K562 (cell line): ENCODE results near the gene NR2F1. TPM values are rescaled to one million over a fixed set of nuclear protein-coding genes. Genes with fewer than 3 reads are reported as not detected.

Experiments
- ATAC-seq: fragments of 200-7000 bp; cut with Tn5 transposase; 3 replicates; pipeline ENCODE4 v1.9.1; 2020; ENCODE audit warnings: moderate library complexity
- BruUV-seq: library from RNA; stranded (reverse); fragments of 400-500 nt; replicated peaks from 2 replicates; lab custom pipeline; 2021; lab: Mats Ljungman, UMichigan
- CTCF ChIA-PET: fragments of 300-600 bp; formaldehyde crosslinking; extraction: SDS; loops from one replicate; lab custom pipeline; 2021; ENCODE audit warnings: low intra/inter-chr PET ratio; lab: Yijun Ruan, JAX
- POLR2A ChIA-PET: fragments of 300-600, 350-650 bp; sonication (Branson Sonifier 250); formaldehyde crosslinking; extraction: SDS; loops from one replicate; lab custom pipeline; 2021; ENCODE audit warnings: antibody characterized with exemption, inconsistent platforms; lab: Yijun Ruan, JAX
- DNase-seq, 4 experiments: peaks; one replicate each; pipeline versions ENCODE4 v3.0.0 to v3.0.0-alpha.2; 2011 to 2018; ENCODE audit warnings: low spot score in 3 of 4, mixed read lengths in 3 of 4; ENCODE audit errors: extremely low read depth in 1 of 4
- FAIRE-seq: peaks from 2 replicates; lab custom pipeline; 2011; peaks lifted over from hg19 to GRCh38; lab: Jason Lieb, UNC
- H2AFZ ChIP-seq: 2 replicates; pipeline ENCODE4 v1.6.0; 2011; ENCODE audit warnings: low read depth, low read length, control low read depth, inconsistent platforms
- H3K27ac ChIP-seq: fragments of 200-600 bp; 3 replicates; pipeline ENCODE4 v1.8.0; 2011; ENCODE audit warnings: low read depth, mild to moderate bottlenecking, control low read depth, inconsistent platforms, low read length, moderate library complexity, mixed read lengths; ENCODE audit errors: extremely low read depth
- H3K27me3 ChIP-seq, 2 experiments: fragments of 300-600 bp in 1 of 2; 2 replicates in 1 of 2; 3 replicates in 1 of 2; pipeline versions ENCODE4 v1.6.0 to v1.8.0; 2011; ENCODE audit warnings: inconsistent platforms in 2 of 2, low read length in 2 of 2, mild to moderate bottlenecking in 1 of 2, mixed read lengths in 1 of 2, moderate library complexity in 1 of 2; ENCODE audit not compliant: control insufficient read depth in 2 of 2, insufficient read depth in 2 of 2
- H3K36me3 ChIP-seq: fragments of 300-600 bp; 3 replicates; pipeline ENCODE4 v1.8.0; 2011; ENCODE audit warnings: mild to moderate bottlenecking, low read length, inconsistent platforms; ENCODE audit not compliant: control insufficient read depth, insufficient read depth
- H3K4me1 ChIP-seq, 2 experiments: fragments of 200-600 bp in 1 of 2; replicated peaks in 1 of 2; 2 replicates in 1 of 2; 3 replicates in 1 of 2; pipeline versions ENCODE4 v1.5.1 to v1.8.0; 2011; ENCODE audit warnings: inconsistent platforms in 2 of 2, low read length in 2 of 2, mild to moderate bottlenecking in 1 of 2, mixed read lengths in 1 of 2, moderate library complexity in 1 of 2; ENCODE audit not compliant: control insufficient read depth in 2 of 2, insufficient read depth in 2 of 2
- H3K4me2 ChIP-seq: 2 replicates; pipeline ENCODE4 v1.6.1; 2011; ENCODE audit warnings: low read length, control low read depth, inconsistent platforms, mixed read lengths; ENCODE audit not compliant: insufficient read depth
- H3K4me3 ChIP-seq: fragments of 200-600 bp; sonication (generic), shearing (Covaris generic); 2 replicates; pipeline ENCODE4 v1.5.1; 2016; ENCODE audit warnings: control low read depth, inconsistent platforms
- H3K79me2 ChIP-seq: fragments of 200-600 bp; 3 replicates; pipeline ENCODE4 v1.8.0; 2011; ENCODE audit warnings: low read length, inconsistent platforms; ENCODE audit not compliant: control insufficient read depth, insufficient read depth
- H3K9ac ChIP-seq, 2 experiments: 2 replicates each; pipeline versions ENCODE4 v1.6.0 to v1.6.1; 2011; ENCODE audit warnings: low read depth in 2 of 2, low read length in 2 of 2, control low read depth in 1 of 2, inconsistent platforms in 1 of 2, mild to moderate bottlenecking in 1 of 2, mixed read lengths in 1 of 2; ENCODE audit not compliant: insufficient read depth in 1 of 2
- H3K9me1 ChIP-seq: one replicate; pipeline ENCODE4 v1.6.0; 2011; ENCODE audit warnings: inconsistent platforms, mild to moderate bottlenecking, low read length, moderate library complexity; ENCODE audit not compliant: control insufficient read depth, insufficient read depth
- H3K9me3 ChIP-seq: replicated peaks from 2 replicates; pipeline ENCODE4 v1.5.1; 2011; ENCODE audit warnings: low read depth, low read length, inconsistent platforms; ENCODE audit not compliant: control insufficient read depth, insufficient read depth
- H4K20me1 ChIP-seq: replicated peaks from 2 replicates; pipeline ENCODE4 v1.6.1; 2011; ENCODE audit warnings: low read length, inconsistent platforms, mixed read lengths; ENCODE audit not compliant: control insufficient read depth, insufficient read depth
- BCOR ChIP-seq: fragments of 450-650 bp; IDR thresholded peaks from 2 replicates; pipeline ENCODE4 v1.6.1; 2016
- CCNT2 ChIP-seq: IDR thresholded peaks from 2 replicates; pipeline ENCODE4 v1.6.1; 2011; ENCODE audit warnings: borderline replicate concordance, low read depth, mild to moderate bottlenecking, moderate library complexity, mixed read lengths, low read length; ENCODE audit not compliant: insufficient read length; ENCODE audit errors: extremely low read depth
- DDX20 ChIP-seq: fragments of 450-650 bp; IDR thresholded peaks from 2 replicates; pipeline ENCODE4 v1.6.1; 2016; ENCODE audit warnings: missing genetic modification characterization, low read depth, mild to moderate bottlenecking, missing compliant biosample characterization, moderate library complexity
- E2F3 ChIP-seq: fragments of 250-450 bp; sonication (Bioruptor Pico); IDR thresholded peaks from 2 replicates; pipeline ENCODE4 v1.4.0; 2020; ENCODE audit warnings: mild to moderate bottlenecking
- FUS ChIP-seq: fragments of 200-400 bp; formaldehyde crosslinking; optimal IDR thresholded peaks from 2 replicates; pipeline ENCODE3; 2017; ENCODE audit warnings: low read depth, low read length
- RBM14 ChIP-seq: fragments of 200-400 bp; formaldehyde crosslinking; IDR thresholded peaks from 2 replicates; pipeline ENCODE4 v1.6.1; 2018; ENCODE audit warnings: low read depth, mild to moderate bottlenecking, low read length, moderate library complexity, borderline replicate concordance; ENCODE audit not compliant: insufficient read depth
- TBL1XR1 ChIP-seq, 2 experiments: IDR thresholded peaks; 2 replicates each; pipeline ENCODE4 v1.6.1; 2012; ENCODE audit warnings: improper control_type of control experiment in 2 of 2, low read length in 2 of 2, mild to moderate bottlenecking in 1 of 2
- ZFP36 ChIP-seq: fragments of 150-350 bp; IDR thresholded peaks from 2 replicates; pipeline ENCODE4 v1.6.1; 2018; ENCODE audit warnings: low read length, low read depth; ENCODE audit not compliant: partially characterized antibody
- ZNF124 ChIP-seq: sonication (generic); formaldehyde crosslinking; IDR thresholded peaks from 2 replicates; pipeline ENCODE4 v1.8.1; 2022; ENCODE audit warnings: missing genetic modification reagents
- WGBS: fragments of 100-300 bp; shearing (Covaris generic); methylation state at CpG from one replicate; pipeline ENCODE4 v1.1.6; 2016; ENCODE audit warnings: low coverage, mixed read lengths; ENCODE audit not compliant: insufficient coverage; ENCODE audit errors: missing lambda C conversion rate; 5-methylcytosine and 5-hydroxymethylcytosine counted together
- in situ Hi-C: fragments of 300-500 bp; cut with MboI; formaldehyde crosslinking; loops from 4 replicates; pipeline ENCODE4 v1.15.0; 2018; ENCODE audit warnings: inconsistent platforms, mixed read lengths
- intact Hi-C: fragments of 100-400 bp; cut with micrococcal nuclease; formaldehyde crosslinking; loops from 2 replicates; pipeline ENCODE4 v1.14.2; 2022
- polyA plus RNA-seq, 8 experiments: library from polyadenylated mRNA; depleted of rRNA in 4 of 8; stranded (reverse) in 5 of 8; unstranded in 3 of 8; fragments of >200 nt; fragmentation: Nextera tagmentation in 2 of 8; fragmentation: Illumina TruSeq in 1 of 8; extraction: Ambion mirVana in 2 of 8; extraction: Trizol in 1 of 8; gene quantifications; 2 replicates each; pipeline versions ENCODE4 v1.2.1 to v1.2.3, GENCODE V29; 2011 to 2014; ENCODE audit warnings: inconsistent platforms in 1 of 8, missing spikeins in 1 of 8
- total RNA-seq, 7 experiments: library from RNA; depleted of rRNA in 6 of 7; stranded (reverse); fragments of >200 nt in 6 of 7; fragmentation: Illumina TruSeq in 2 of 7; extraction: Trizol in 2 of 7; gene quantifications; 2 replicates each; pipeline versions ENCODE4 v1.2.1 to v1.2.3, GENCODE V29; 2011 to 2021; ENCODE audit warnings: low replicate concordance in 1 of 7
- TF ChIP-seq, protein P1 (sequence below): sonication (generic); formaldehyde crosslinking; IDR thresholded peaks from 2 replicates; pipeline ENCODE4 v1.4.0; 2020; ENCODE audit warnings: mild to moderate bottlenecking, missing genetic modification reagents
- TF ChIP-seq, protein P2 (sequence below): fragments of 250-450 bp; sonication (Bioruptor Pico); IDR thresholded peaks from 2 replicates; pipeline ENCODE4 v1.9.0; 2021; ENCODE audit warnings: mild to moderate bottlenecking, inconsistent platforms

NR2F1 gene
- total and polyA plus RNA-seq, 9 of the 15 experiments (the other 6 are each of a cell fraction or from before 2014, with no cell fraction given), result 0.18 TPM; not detected in 8

DNA sequence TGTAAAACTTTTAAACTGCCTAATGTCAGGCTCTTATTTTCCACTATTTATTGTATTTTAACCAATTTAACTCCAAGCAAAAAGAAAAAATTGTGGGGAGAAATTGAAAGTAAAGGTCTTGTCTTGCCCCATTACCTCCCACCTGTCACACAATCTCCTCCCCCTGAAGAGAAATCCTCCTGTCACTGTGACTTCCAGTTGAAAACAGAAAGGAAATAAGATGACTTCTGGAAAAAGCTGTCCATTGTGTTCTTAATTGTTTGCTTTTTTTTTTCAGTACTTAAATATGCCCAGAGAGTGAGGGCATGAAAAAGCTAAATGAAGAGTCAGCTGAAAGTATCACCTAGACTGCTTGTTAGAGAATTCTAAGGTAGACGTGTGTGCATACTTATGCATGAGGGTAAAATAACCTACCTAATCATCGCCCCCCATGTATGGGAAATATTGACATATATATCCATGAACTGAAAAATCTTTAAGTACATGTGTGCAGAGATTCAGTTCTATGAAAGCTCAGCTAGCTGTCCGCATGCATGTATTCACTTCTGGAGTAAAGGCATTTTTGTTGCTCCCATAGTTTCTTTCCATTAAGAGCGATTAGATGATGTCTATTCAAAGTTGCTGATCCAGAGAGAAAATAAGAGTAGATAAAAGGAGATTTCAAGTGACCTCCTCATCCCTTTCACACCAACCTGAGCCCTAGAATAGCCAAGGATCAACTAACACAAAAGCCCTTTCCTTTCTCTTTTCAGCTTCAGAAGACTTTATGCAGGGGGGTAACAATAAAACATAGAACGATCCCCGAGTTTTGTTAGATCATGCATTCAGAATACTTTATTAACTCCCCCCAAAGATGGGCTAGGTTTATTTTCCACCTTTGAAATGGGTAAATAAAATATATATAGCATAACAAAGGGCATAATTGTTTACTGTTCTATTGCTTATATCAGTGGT lies 7.3 kb upstream of the NR2F1 start:
- Histone ChIP-seq H3K79me2 (no peaks in the 10 kb centered on the region), H3K36me3 (no peaks in the 10 kb centered on the region), H3K4me2 (no peak overlapping the region), H3K9me3 (no peaks in the 10 kb centered on the region), H2AFZ (no peak overlapping the region), H3K9ac (no peak overlapping the region), H4K20me1 (no peaks in the 10 kb centered on the region), H3K9me1 (no peaks in the 10 kb centered on the region), H3K4me1 (no peaks in the 10 kb centered on the region; a peak in 1 of 5 replicates), H3K27me3 (peaks cover 0 to 33% of the 10 kb centered on the region in 2 experiments; a peak in 2 of 5 replicates), H3K4me3 (no peak overlapping the region), H3K27ac (no peak overlapping the region)
- ATAC-seq (no peak), DNase-seq (no peak), FAIRE-seq (no peak)
- in situ Hi-C loops, result loop anchor here (25.0 kb wide), 1 partner anchor 1162 kb away; no protein-coding TSS in a partner anchor
- WGBS, result 0% methylated on average over 6 of the region's 6 CpGs
- POLR2A ChIA-PET, result no interaction called here
- CTCF ChIA-PET, result no interaction called here
- TF ChIP-seq CCNT2, result no peak
- TF ChIP-seq, protein P1, sequence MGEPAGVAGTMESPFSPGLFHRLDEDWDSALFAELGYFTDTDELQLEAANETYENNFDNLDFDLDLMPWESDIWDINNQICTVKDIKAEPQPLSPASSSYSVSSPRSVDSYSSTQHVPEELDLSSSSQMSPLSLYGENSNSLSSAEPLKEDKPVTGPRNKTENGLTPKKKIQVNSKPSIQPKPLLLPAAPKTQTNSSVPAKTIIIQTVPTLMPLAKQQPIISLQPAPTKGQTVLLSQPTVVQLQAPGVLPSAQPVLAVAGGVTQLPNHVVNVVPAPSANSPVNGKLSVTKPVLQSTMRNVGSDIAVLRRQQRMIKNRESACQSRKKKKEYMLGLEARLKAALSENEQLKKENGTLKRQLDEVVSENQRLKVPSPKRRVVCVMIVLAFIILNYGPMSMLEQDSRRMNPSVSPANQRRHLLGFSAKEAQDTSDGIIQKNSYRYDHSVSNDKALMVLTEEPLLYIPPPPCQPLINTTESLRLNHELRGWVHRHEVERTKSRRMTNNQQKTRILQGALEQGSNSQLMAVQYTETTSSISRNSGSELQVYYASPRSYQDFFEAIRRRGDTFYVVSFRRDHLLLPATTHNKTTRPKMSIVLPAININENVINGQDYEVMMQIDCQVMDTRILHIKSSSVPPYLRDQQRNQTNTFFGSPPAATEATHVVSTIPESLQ (CRISPR knock-in tag), result no peak
- no peak for TF ChIP-seq TBL1XR1 (IDR thresholded peaks at IDR 0.05; ENCODE audit: low read length in 2 of 2)
- TF ChIP-seq BCOR, result no peak
- TF ChIP-seq ZNF124, result no peak
- no peak for TF ChIP-seq RBM14
- TF ChIP-seq FUS, result no peak
- TF ChIP-seq, protein P2, sequence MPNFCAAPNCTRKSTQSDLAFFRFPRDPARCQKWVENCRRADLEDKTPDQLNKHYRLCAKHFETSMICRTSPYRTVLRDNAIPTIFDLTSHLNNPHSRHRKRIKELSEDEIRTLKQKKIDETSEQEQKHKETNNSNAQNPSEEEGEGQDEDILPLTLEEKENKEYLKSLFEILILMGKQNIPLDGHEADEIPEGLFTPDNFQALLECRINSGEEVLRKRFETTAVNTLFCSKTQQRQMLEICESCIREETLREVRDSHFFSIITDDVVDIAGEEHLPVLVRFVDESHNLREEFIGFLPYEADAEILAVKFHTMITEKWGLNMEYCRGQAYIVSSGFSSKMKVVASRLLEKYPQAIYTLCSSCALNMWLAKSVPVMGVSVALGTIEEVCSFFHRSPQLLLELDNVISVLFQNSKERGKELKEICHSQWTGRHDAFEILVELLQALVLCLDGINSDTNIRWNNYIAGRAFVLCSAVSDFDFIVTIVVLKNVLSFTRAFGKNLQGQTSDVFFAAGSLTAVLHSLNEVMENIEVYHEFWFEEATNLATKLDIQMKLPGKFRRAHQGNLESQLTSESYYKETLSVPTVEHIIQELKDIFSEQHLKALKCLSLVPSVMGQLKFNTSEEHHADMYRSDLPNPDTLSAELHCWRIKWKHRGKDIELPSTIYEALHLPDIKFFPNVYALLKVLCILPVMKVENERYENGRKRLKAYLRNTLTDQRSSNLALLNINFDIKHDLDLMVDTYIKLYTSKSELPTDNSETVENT, result no peak
- TF ChIP-seq E2F3 (CRISPR knock-in tag), result no peak
- TF ChIP-seq ZFP36, result no peak
- TF ChIP-seq DDX20 (tag), result no peak
- intact Hi-C loops, result no loop called here
- BruUV-seq, result no TSS peak
